Measurements from ENCODE around the gene ZBTB4. TPM values are rescaled to one million over a fixed set of nuclear protein-coding genes. Genes with fewer than 3 reads are reported as not detected.

Gene ZBTB4
- total and polyA plus RNA-seq, 2 experiments from 2014 or later: 3.6 to 11.2 TPM

DNA sequence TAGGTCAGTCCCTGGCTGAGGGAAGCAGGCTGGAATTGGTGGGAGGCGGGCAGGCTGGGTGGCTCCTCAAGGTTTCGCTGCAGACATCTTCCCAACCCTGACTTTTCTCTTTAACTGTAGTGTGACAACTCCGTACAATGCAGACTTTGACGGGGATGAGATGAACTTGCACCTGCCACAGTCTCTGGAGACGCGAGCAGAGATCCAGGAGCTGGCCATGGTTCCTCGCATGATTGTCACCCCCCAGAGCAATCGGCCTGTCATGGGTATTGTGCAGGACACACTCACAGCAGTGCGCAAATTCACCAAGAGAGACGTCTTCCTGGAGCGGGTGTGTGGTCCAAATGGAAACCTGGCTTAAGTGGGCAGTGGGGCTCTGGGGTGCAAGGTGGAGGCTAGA lies 19.7 kb upstream of the ZBTB4 start:
- no peak overlapping the region for H3K27ac Mint-ChIP-seq
- peaks cover 18% of the 10 kb centered on the region for H3K79me2 ChIP-seq (replicated peaks; ENCODE audit: insufficient read depth)

DNA sequence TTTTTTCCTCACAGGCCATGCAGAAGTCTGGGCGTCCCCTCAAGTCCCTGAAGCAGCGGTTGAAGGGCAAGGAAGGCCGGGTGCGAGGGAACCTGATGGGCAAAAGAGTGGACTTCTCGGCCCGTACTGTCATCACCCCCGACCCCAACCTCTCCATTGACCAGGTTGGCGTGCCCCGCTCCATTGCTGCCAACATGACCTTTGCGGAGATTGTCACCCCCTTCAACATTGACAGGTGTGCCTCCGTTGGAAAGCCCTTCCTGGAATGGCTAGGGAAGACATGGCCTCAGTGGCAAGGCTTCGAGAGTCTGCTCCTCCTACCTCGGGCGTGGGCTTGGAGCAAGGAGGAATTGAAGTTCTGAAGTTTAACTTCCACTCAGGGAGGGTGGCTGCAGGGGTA lies 18.2 kb upstream of the ZBTB4 start:
- no peak for DNase-seq (ENCODE audit: low spot score)
- no peaks in the 10 kb centered on the region; the same call in 2 of the 3 replicates for H3K9me3 Mint-ChIP-seq
- peaks cover 13% of the 10 kb centered on the region for H4K20me1 ChIP-seq (replicated peaks; ENCODE audit: insufficient read depth)
- H3K27me3 Mint-ChIP-seq (ENCODE audit: insufficient read depth, low read depth, poor library complexity): peaks cover 8% of the 10 kb centered on the region
- H3F3A ChIP-seq (replicated peaks; ENCODE audit: low read depth): 0 out of 2 replicates have a peak, but pooled peaks cover 9% of the 10 kb centered on the region
- H3K4me3 ChIP-seq: no peak overlapping the region
- H3K4me1 Mint-ChIP-seq: no peaks in the 10 kb centered on the region; the same call in 2 of the 3 replicates
- no peaks in the 10 kb centered on the region for H3K9me2 ChIP-seq (ENCODE audit: insufficient read depth)
- no peak overlapping the region for H3K4me2 ChIP-seq
- no peak overlapping the region for H3K27ac ChIP-seq (ENCODE audit: low read depth)
- H3K27me3 ChIP-seq (ENCODE audit: insufficient read depth): no peaks in the 10 kb centered on the region
- H3K36me3 ChIP-seq (ENCODE audit: insufficient read depth): peaks cover 42% of the 10 kb centered on the region
- H2AFZ ChIP-seq: no peak overlapping the region
- no peak for ATAC-seq
- H3K4me1 ChIP-seq (ENCODE audit: insufficient read depth): no peaks in the 10 kb centered on the region
- H3K79me2 ChIP-seq (replicated peaks; ENCODE audit: insufficient read depth): peaks cover 34% of the 10 kb centered on the region
- H3K36me3 Mint-ChIP-seq (ENCODE audit: low read depth): peaks cover 88% of the 10 kb centered on the region
- H3K27ac Mint-ChIP-seq: no peak overlapping the region
- H3K4me3 Mint-ChIP-seq: no peak overlapping the region
- TF ChIP-seq JUNB (IDR thresholded peaks at IDR 0.05; ENCODE audit: unreplicated experiment): no peak
- TF ChIP-seq POLR2AphosphoS5 (IDR thresholded peaks at IDR 0.05; ENCODE audit: low read depth): no peak
- no peak for TF ChIP-seq NANOG (IDR thresholded peaks at IDR 0.05; ENCODE audit: borderline replicate concordance)
- TF ChIP-seq, protein P1, sequence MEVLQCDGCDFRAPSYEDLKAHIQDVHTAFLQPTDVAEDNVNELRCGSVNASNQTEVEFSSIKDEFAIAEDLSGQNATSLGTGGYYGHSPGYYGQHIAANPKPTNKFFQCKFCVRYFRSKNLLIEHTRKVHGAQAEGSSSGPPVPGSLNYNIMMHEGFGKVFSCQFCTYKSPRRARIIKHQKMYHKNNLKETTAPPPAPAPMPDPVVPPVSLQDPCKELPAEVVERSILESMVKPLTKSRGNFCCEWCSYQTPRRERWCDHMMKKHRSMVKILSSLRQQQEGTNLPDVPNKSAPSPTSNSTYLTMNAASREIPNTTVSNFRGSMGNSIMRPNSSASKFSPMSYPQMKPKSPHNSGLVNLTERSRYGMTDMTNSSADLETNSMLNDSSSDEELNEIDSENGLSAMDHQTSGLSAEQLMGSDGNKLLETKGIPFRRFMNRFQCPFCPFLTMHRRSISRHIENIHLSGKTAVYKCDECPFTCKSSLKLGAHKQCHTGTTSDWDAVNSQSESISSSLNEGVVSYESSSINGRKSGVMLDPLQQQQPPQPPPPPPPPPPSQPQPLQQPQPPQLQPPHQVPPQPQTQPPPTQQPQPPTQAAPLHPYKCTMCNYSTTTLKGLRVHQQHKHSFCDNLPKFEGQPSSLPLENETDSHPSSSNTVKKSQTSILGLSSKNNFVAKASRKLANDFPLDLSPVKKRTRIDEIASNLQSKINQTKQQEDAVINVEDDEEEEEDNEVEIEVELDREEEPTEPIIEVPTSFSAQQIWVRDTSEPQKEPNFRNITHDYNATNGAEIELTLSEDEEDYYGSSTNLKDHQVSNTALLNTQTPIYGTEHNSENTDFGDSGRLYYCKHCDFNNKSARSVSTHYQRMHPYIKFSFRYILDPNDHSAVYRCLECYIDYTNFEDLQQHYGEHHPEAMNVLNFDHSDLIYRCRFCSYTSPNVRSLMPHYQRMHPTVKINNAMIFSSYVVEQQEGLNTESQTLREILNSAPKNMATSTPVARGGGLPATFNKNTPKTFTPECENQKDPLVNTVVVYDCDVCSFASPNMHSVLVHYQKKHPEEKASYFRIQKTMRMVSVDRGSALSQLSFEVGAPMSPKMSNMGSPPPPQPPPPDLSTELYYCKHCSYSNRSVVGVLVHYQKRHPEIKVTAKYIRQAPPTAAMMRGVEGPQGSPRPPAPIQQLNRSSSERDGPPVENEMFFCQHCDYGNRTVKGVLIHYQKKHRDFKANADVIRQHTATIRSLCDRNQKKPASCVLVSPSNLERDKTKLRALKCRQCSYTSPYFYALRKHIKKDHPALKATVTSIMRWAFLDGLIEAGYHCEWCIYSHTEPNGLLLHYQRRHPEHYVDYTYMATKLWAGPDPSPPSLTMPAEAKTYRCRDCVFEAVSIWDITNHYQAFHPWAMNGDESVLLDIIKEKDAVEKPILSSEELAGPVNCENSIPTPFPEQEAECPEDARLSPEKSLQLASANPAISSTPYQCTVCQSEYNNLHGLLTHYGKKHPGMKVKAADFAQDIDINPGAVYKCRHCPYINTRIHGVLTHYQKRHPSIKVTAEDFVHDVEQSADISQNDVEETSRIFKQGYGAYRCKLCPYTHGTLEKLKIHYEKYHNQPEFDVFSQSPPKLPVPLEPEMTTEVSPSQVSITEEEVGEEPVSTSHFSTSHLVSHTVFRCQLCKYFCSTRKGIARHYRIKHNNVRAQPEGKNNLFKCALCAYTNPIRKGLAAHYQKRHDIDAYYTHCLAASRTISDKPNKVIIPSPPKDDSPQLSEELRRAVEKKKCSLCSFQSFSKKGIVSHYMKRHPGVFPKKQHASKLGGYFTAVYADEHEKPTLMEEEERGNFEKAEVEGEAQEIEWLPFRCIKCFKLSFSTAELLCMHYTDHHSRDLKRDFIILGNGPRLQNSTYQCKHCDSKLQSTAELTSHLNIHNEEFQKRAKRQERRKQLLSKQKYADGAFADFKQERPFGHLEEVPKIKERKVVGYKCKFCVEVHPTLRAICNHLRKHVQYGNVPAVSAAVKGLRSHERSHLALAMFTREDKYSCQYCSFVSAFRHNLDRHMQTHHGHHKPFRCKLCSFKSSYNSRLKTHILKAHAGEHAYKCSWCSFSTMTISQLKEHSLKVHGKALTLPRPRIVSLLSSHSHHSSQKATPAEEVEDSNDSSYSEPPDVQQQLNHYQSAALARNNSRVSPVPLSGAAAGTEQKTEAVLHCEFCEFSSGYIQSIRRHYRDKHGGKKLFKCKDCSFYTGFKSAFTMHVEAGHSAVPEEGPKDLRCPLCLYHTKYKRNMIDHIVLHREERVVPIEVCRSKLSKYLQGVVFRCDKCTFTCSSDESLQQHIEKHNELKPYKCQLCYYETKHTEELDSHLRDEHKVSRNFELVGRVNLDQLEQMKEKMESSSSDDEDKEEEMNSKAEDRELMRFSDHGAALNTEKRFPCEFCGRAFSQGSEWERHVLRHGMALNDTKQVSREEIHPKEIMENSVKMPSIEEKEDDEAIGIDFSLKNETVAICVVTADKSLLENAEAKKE (CRISPR knock-in tag; IDR thresholded peaks at IDR 0.05): no peak
- no peak for TF ChIP-seq ZNF114 (CRISPR knock-in tag; IDR thresholded peaks at IDR 0.05)
- no peak for TF ChIP-seq STAT1 (IDR thresholded peaks at IDR 0.05; ENCODE audit: unreplicated experiment)
- TF ChIP-seq, protein P2, sequence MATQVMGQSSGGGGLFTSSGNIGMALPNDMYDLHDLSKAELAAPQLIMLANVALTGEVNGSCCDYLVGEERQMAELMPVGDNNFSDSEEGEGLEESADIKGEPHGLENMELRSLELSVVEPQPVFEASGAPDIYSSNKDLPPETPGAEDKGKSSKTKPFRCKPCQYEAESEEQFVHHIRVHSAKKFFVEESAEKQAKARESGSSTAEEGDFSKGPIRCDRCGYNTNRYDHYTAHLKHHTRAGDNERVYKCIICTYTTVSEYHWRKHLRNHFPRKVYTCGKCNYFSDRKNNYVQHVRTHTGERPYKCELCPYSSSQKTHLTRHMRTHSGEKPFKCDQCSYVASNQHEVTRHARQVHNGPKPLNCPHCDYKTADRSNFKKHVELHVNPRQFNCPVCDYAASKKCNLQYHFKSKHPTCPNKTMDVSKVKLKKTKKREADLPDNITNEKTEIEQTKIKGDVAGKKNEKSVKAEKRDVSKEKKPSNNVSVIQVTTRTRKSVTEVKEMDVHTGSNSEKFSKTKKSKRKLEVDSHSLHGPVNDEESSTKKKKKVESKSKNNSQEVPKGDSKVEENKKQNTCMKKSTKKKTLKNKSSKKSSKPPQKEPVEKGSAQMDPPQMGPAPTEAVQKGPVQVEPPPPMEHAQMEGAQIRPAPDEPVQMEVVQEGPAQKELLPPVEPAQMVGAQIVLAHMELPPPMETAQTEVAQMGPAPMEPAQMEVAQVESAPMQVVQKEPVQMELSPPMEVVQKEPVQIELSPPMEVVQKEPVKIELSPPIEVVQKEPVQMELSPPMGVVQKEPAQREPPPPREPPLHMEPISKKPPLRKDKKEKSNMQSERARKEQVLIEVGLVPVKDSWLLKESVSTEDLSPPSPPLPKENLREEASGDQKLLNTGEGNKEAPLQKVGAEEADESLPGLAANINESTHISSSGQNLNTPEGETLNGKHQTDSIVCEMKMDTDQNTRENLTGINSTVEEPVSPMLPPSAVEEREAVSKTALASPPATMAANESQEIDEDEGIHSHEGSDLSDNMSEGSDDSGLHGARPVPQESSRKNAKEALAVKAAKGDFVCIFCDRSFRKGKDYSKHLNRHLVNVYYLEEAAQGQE (IDR thresholded peaks at IDR 0.05; ENCODE audit: unreplicated experiment): no peak

More for the DNA sequence above, 19.7 kb upstream of the ZBTB4 start:
- no peaks in the 10 kb centered on the region for H3K27me3 ChIP-seq (ENCODE audit: insufficient read depth)
- Mint-ChIP-seq H3K4me3 (no peak overlapping the region), H3K27me3 (ENCODE audit: insufficient read depth, low read depth, poor library complexity) (peaks cover 8% of the 10 kb centered on the region), H3K9me3 (no peaks in the 10 kb centered on the region; the same call in 2 of the 3 replicates), H3K36me3 (ENCODE audit: low read depth) (peaks cover 94% of the 10 kb centered on the region), H3K4me1 (no peaks in the 10 kb centered on the region)
- no peak overlapping the region for H2AFZ ChIP-seq
- no peaks in the 10 kb centered on the region for H3K4me1 ChIP-seq (ENCODE audit: insufficient read depth)
- ATAC-seq: no peak
- peaks cover 7% of the 10 kb centered on the region; the same call in 1 of the 2 replicates for H3F3A ChIP-seq (replicated peaks; ENCODE audit: low read depth)
- H3K36me3 ChIP-seq (ENCODE audit: insufficient read depth): peaks cover 52% of the 10 kb centered on the region
- no peak overlapping the region for H3K27ac ChIP-seq (ENCODE audit: low read depth)
- no peak for DNase-seq (ENCODE audit: low spot score)
- H3K4me3 ChIP-seq: no peak overlapping the region
- no peak for TF ChIP-seq JUNB (IDR thresholded peaks at IDR 0.05; ENCODE audit: unreplicated experiment)
- TF ChIP-seq, protein P3, sequence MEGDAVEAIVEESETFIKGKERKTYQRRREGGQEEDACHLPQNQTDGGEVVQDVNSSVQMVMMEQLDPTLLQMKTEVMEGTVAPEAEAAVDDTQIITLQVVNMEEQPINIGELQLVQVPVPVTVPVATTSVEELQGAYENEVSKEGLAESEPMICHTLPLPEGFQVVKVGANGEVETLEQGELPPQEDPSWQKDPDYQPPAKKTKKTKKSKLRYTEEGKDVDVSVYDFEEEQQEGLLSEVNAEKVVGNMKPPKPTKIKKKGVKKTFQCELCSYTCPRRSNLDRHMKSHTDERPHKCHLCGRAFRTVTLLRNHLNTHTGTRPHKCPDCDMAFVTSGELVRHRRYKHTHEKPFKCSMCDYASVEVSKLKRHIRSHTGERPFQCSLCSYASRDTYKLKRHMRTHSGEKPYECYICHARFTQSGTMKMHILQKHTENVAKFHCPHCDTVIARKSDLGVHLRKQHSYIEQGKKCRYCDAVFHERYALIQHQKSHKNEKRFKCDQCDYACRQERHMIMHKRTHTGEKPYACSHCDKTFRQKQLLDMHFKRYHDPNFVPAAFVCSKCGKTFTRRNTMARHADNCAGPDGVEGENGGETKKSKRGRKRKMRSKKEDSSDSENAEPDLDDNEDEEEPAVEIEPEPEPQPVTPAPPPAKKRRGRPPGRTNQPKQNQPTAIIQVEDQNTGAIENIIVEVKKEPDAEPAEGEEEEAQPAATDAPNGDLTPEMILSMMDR (conservative IDR thresholded peaks at IDR 0.05; ENCODE audit: low read depth in 2 of 2): no peak
- no peak for TF ChIP-seq ZNF331 (CRISPR knock-in tag; IDR thresholded peaks at IDR 0.05; ENCODE audit: low read depth)
- TF ChIP-seq EZH2 (IDR thresholded peaks at IDR 0.05; ENCODE audit: low read depth, unreplicated experiment): no peak
- TF ChIP-seq CREB1 (CRISPR knock-in tag; IDR thresholded peaks at IDR 0.05; ENCODE audit: low read depth): no peak
- TF ChIP-seq ZNF114 (CRISPR knock-in tag; IDR thresholded peaks at IDR 0.05): no peak
- no peak overlapping the region for H3K4me2 ChIP-seq
- peaks cover 6% of the 10 kb centered on the region; the same call in 1 of the 2 replicates for H4K20me1 ChIP-seq (replicated peaks; ENCODE audit: insufficient read depth)
- H3K9me2 ChIP-seq (ENCODE audit: insufficient read depth): no peaks in the 10 kb centered on the region
